K562 (cell line): ENCODE results near the gene HMCN1. TPM values are rescaled to one million over a fixed set of nuclear protein-coding genes. Genes with fewer than 3 reads are reported as not detected.

Experiments used
- ATAC-seq: fragments of 200-7000 bp; cut with Tn5 transposase; 3 replicates; pipeline ENCODE4 v1.9.1; 2020; ENCODE audit warnings: moderate library complexity
- BruUV-seq: library from RNA; stranded (reverse); fragments of 400-500 nt; replicated peaks from 2 replicates; lab custom pipeline; 2021; lab: Mats Ljungman, UMichigan
- CTCF ChIA-PET: fragments of 300-600 bp; formaldehyde crosslinking; extraction: SDS; loops from one replicate; lab custom pipeline; 2021; ENCODE audit warnings: low intra/inter-chr PET ratio; lab: Yijun Ruan, JAX
- POLR2A ChIA-PET: fragments of 300-600, 350-650 bp; sonication (Branson Sonifier 250); formaldehyde crosslinking; extraction: SDS; loops from one replicate; lab custom pipeline; 2021; ENCODE audit warnings: antibody characterized with exemption, inconsistent platforms; lab: Yijun Ruan, JAX
- DNase-seq, 4 experiments: peaks; one replicate each; pipeline versions ENCODE4 v3.0.0 to v3.0.0-alpha.2; 2011 to 2018; ENCODE audit warnings: low spot score in 3 of 4, mixed read lengths in 3 of 4; ENCODE audit errors: extremely low read depth in 1 of 4
- FAIRE-seq: peaks from 2 replicates; lab custom pipeline; 2011; peaks lifted over from hg19 to GRCh38; lab: Jason Lieb, UNC
- H2AFZ ChIP-seq: 2 replicates; pipeline ENCODE4 v1.6.0; 2011; ENCODE audit warnings: low read depth, low read length, control low read depth, inconsistent platforms
- H3K27ac ChIP-seq: fragments of 200-600 bp; 3 replicates; pipeline ENCODE4 v1.8.0; 2011; ENCODE audit warnings: low read depth, mild to moderate bottlenecking, control low read depth, inconsistent platforms, low read length, moderate library complexity, mixed read lengths; ENCODE audit errors: extremely low read depth
- H3K27me3 ChIP-seq, 2 experiments: fragments of 300-600 bp in 1 of 2; 2 replicates in 1 of 2; 3 replicates in 1 of 2; pipeline versions ENCODE4 v1.6.0 to v1.8.0; 2011; ENCODE audit warnings: inconsistent platforms in 2 of 2, low read length in 2 of 2, mild to moderate bottlenecking in 1 of 2, mixed read lengths in 1 of 2, moderate library complexity in 1 of 2; ENCODE audit not compliant: control insufficient read depth in 2 of 2, insufficient read depth in 2 of 2
- H3K36me3 ChIP-seq: fragments of 300-600 bp; 3 replicates; pipeline ENCODE4 v1.8.0; 2011; ENCODE audit warnings: mild to moderate bottlenecking, low read length, inconsistent platforms; ENCODE audit not compliant: control insufficient read depth, insufficient read depth
- H3K4me1 ChIP-seq, 2 experiments: fragments of 200-600 bp in 1 of 2; replicated peaks in 1 of 2; 2 replicates in 1 of 2; 3 replicates in 1 of 2; pipeline versions ENCODE4 v1.5.1 to v1.8.0; 2011; ENCODE audit warnings: inconsistent platforms in 2 of 2, low read length in 2 of 2, mild to moderate bottlenecking in 1 of 2, mixed read lengths in 1 of 2, moderate library complexity in 1 of 2; ENCODE audit not compliant: control insufficient read depth in 2 of 2, insufficient read depth in 2 of 2
- H3K4me2 ChIP-seq: 2 replicates; pipeline ENCODE4 v1.6.1; 2011; ENCODE audit warnings: low read length, control low read depth, inconsistent platforms, mixed read lengths; ENCODE audit not compliant: insufficient read depth
- H3K4me3 ChIP-seq: fragments of 200-600 bp; sonication (generic), shearing (Covaris generic); 2 replicates; pipeline ENCODE4 v1.5.1; 2016; ENCODE audit warnings: control low read depth, inconsistent platforms
- H3K79me2 ChIP-seq: fragments of 200-600 bp; 3 replicates; pipeline ENCODE4 v1.8.0; 2011; ENCODE audit warnings: low read length, inconsistent platforms; ENCODE audit not compliant: control insufficient read depth, insufficient read depth
- H3K9ac ChIP-seq, 2 experiments: 2 replicates each; pipeline versions ENCODE4 v1.6.0 to v1.6.1; 2011; ENCODE audit warnings: low read depth in 2 of 2, low read length in 2 of 2, control low read depth in 1 of 2, inconsistent platforms in 1 of 2, mild to moderate bottlenecking in 1 of 2, mixed read lengths in 1 of 2; ENCODE audit not compliant: insufficient read depth in 1 of 2
- H3K9me1 ChIP-seq: one replicate; pipeline ENCODE4 v1.6.0; 2011; ENCODE audit warnings: inconsistent platforms, mild to moderate bottlenecking, low read length, moderate library complexity; ENCODE audit not compliant: control insufficient read depth, insufficient read depth
- H3K9me3 ChIP-seq: replicated peaks from 2 replicates; pipeline ENCODE4 v1.5.1; 2011; ENCODE audit warnings: low read depth, low read length, inconsistent platforms; ENCODE audit not compliant: control insufficient read depth, insufficient read depth
- H4K20me1 ChIP-seq: replicated peaks from 2 replicates; pipeline ENCODE4 v1.6.1; 2011; ENCODE audit warnings: low read length, inconsistent platforms, mixed read lengths; ENCODE audit not compliant: control insufficient read depth, insufficient read depth
- CEBPB ChIP-seq: fragments of 450-650 bp; IDR thresholded peaks from 2 replicates; pipeline ENCODE4 v1.6.1; 2016; ENCODE audit warnings: missing genetic modification characterization, missing compliant biosample characterization
- CEBPG ChIP-seq, 3 experiments: fragments of 200-800 bp in 1 of 3; sonication (Bioruptor generic) in 1 of 3; sonication (generic) in 1 of 3; formaldehyde crosslinking in 1 of 3; IDR thresholded peaks in 2 of 3; conservative IDR thresholded peaks in 1 of 3; 2 replicates each; pipeline versions ENCODE4 v1.6.1 to v1.8.0; 2016 to 2022; ENCODE audit warnings: missing compliant biosample characterization in 2 of 3, missing genetic modification characterization in 2 of 3, mild to moderate bottlenecking in 1 of 3, missing genetic modification reagents in 1 of 3
- RAD51 ChIP-seq: fragments of 450-650 bp; IDR thresholded peaks from 2 replicates; pipeline ENCODE4 v1.7.1; 2016; ENCODE audit warnings: low read depth, mild to moderate bottlenecking, borderline replicate concordance
- U2AF1 ChIP-seq: fragments of 200-400 bp; formaldehyde crosslinking; optimal IDR thresholded peaks from 2 replicates; pipeline ENCODE3; 2017; ENCODE audit warnings: mild to moderate bottlenecking, low read depth, low read length, moderate library complexity
- WGBS: fragments of 100-300 bp; shearing (Covaris generic); methylation state at CpG from one replicate; pipeline ENCODE4 v1.1.6; 2016; ENCODE audit warnings: low coverage, mixed read lengths; ENCODE audit not compliant: insufficient coverage; ENCODE audit errors: missing lambda C conversion rate; 5-methylcytosine and 5-hydroxymethylcytosine counted together
- in situ Hi-C: fragments of 300-500 bp; cut with MboI; formaldehyde crosslinking; loops from 4 replicates; pipeline ENCODE4 v1.15.0; 2018; ENCODE audit warnings: inconsistent platforms, mixed read lengths
- intact Hi-C: fragments of 100-400 bp; cut with micrococcal nuclease; formaldehyde crosslinking; loops from 2 replicates; pipeline ENCODE4 v1.14.2; 2022
- polyA plus RNA-seq, 8 experiments: library from polyadenylated mRNA; depleted of rRNA in 4 of 8; stranded (reverse) in 5 of 8; unstranded in 3 of 8; fragments of >200 nt; fragmentation: Nextera tagmentation in 2 of 8; fragmentation: Illumina TruSeq in 1 of 8; extraction: Ambion mirVana in 2 of 8; extraction: Trizol in 1 of 8; gene quantifications; 2 replicates each; pipeline versions ENCODE4 v1.2.1 to v1.2.3, GENCODE V29; 2011 to 2014; ENCODE audit warnings: inconsistent platforms in 1 of 8, missing spikeins in 1 of 8
- total RNA-seq, 7 experiments: library from RNA; depleted of rRNA in 6 of 7; stranded (reverse); fragments of >200 nt in 6 of 7; fragmentation: Illumina TruSeq in 2 of 7; extraction: Trizol in 2 of 7; gene quantifications; 2 replicates each; pipeline versions ENCODE4 v1.2.1 to v1.2.3, GENCODE V29; 2011 to 2021; ENCODE audit warnings: low replicate concordance in 1 of 7

The HMCN1 gene
- total and polyA plus RNA-seq, 9 of the 15 experiments (the other 6 are each of a cell fraction or from before 2014, with no cell fraction given), result 0.07 to 0.36 (median 0.21) TPM

DNA sequence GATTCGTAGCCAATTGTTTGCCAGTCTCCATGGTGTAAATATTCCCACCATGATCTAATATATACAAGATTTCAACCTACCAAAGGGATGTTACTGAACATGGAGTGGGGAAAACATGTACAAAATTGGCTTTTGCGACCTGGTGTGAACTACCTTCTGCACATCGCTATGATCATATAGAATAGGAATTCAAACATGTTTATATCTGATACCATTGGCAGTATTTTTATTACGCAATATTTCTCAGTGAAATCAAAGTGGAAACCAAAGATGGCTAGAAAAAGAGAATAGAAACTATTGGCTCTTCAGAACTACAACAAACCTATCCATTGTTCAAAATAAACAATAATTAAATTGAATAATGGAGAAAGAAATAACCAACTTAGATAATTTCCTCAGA lies 355.7 kb downstream of the HMCN1 start:
- intact Hi-C loops (no loop called here), in situ Hi-C loops (no loop called here)
- Histone ChIP-seq H3K9ac (no peak overlapping the region), H3K4me2 (no peak overlapping the region), H3K9me3 (no peaks in the 10 kb centered on the region), H2AFZ (no peak overlapping the region), H3K27ac (no peak overlapping the region), H3K9me1 (no peaks in the 10 kb centered on the region), H4K20me1 (no peaks in the 10 kb centered on the region), H3K27me3 (no peaks in the 10 kb centered on the region), H3K36me3 (no peaks in the 10 kb centered on the region), H3K4me1 (no peaks in the 10 kb centered on the region), H3K79me2 (no peaks in the 10 kb centered on the region), H3K4me3 (no peak overlapping the region)
- TF ChIP-seq CEBPB (peak; percentile 95), CEBPG (CRISPR knock-in tag; IDR thresholded peaks at IDR 0.05) (no peak), CEBPG (tag; conservative IDR thresholded peaks at IDR 0.05 in 1 of 2, IDR thresholded peaks at IDR 0.05 in 1 of 2) (peak; percentile 67 to 98), U2AF1 (no peak)
- BruUV-seq, result no TSS peak
- FAIRE-seq (no peak), DNase-seq (no peak), ATAC-seq (no peak)
- 50% methylated on average over 4 of the region's 4 CpGs for WGBS
- ChIA-PET POLR2A (no interaction called here), CTCF (no interaction called here)

DNA sequence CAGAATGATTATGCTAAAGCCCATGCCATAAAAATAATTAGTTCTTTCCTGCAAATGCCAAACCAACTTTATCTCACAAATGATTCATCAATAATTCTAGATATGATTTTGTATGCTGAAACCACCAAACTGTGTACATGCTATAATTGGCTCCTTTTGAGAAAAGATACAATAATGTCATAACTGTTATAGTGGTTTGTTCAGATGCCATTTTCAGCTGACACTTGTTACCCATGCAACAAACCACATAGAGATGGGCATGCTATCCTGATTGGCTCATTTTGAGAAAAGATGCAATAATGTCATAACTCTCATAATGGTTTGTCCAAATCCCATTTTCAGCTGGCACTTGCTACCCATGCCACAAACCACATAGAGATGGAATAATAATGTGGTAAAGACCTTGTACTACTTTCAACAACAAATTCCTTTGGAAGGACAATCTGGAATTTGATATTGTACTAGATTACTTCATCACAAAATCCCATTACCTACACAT lies 357.1 kb downstream of the HMCN1 start:
- H3K79me2 ChIP-seq, result no peaks in the 10 kb centered on the region
- H3K9me1 ChIP-seq, result no peaks in the 10 kb centered on the region
- no peak overlapping the region for H3K4me3 ChIP-seq
- intact Hi-C loops, result no loop called here
- CTCF ChIA-PET, result no interaction called here
- H3K4me2 ChIP-seq, result no peak overlapping the region
- H3K9ac ChIP-seq, result no peak overlapping the region
- in situ Hi-C loops, result no loop called here
- no peak for TF ChIP-seq RAD51
- no TSS peak for BruUV-seq
- H3K27ac ChIP-seq, result no peak overlapping the region
- H3K4me1 ChIP-seq, result no peaks in the 10 kb centered on the region
- POLR2A ChIA-PET, result interaction anchor here (1.0 kb wide), 1 partner anchor 18 kb away, joined by 3 read pairs; no protein-coding TSS in a partner anchor
- ATAC-seq (no peak), FAIRE-seq (no peak), DNase-seq (no peak)
- H4K20me1 ChIP-seq, result no peaks in the 10 kb centered on the region
- H3K36me3 ChIP-seq, result no peaks in the 10 kb centered on the region
- H2AFZ ChIP-seq, result no peak overlapping the region
- H3K27me3 ChIP-seq, result no peaks in the 10 kb centered on the region
- no peaks in the 10 kb centered on the region for H3K9me3 ChIP-seq
